ENCODE results near the gene RICTOR. TPM values are rescaled to one million over a fixed set of nuclear protein-coding genes. Genes with fewer than 3 reads are reported as not detected.

Gene RICTOR
- total and polyA plus RNA-seq, 7 donors, result 2.5 to 50.1 (median 32.8) TPM

DNA sequence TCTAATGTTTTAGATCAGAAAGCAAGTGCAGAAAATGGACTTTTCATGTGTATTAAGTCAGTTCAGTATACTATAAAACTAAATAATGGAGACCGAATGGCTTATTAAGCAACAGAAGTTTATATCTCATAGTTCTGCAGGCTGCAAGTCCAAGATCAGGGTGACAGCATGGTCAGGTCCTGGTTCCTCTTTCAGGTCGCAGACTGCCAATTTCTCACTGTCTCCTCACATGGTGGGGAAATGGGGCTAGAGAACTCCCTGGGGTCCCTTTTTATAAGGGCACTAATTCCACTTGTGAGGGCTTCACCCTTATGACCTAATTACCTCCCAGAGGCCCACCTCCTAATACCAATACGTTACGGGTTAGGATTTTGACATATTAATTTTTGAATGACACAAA is 48.7 kb downstream of the RICTOR start:
- intact Hi-C loops (cut with DNase I), result no loop called here

DNA sequence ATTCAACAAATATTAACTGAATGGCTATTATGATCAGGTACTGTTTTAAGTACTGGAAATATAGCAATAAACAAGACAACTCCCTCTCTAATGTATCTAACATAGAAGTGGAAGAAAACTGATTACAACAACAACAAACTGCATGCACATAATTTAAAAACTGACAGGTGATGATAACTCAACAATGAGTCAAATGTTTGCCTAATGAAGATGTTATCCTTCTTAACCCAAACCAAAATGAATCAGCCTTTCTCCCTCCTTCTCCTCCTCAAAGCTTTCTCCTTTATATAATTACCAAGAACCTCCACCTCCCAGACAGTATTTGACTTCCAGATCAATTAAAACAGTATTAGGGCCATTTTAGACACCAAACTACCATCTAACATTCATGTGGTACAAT is 49.3 kb downstream of the RICTOR start:
- no peak overlapping the region for H3K27ac ChIP-seq
- DNase-seq, result no peak
- TF ChIP-seq EP300 (IDR thresholded peaks at IDR 0.05) (no peak), POLR2AphosphoS5 (IDR thresholded peaks at IDR 0.05) (no peak), POLR2A (IDR thresholded peaks at IDR 0.05) (no peak)
- TF ChIP-seq, protein P1, sequence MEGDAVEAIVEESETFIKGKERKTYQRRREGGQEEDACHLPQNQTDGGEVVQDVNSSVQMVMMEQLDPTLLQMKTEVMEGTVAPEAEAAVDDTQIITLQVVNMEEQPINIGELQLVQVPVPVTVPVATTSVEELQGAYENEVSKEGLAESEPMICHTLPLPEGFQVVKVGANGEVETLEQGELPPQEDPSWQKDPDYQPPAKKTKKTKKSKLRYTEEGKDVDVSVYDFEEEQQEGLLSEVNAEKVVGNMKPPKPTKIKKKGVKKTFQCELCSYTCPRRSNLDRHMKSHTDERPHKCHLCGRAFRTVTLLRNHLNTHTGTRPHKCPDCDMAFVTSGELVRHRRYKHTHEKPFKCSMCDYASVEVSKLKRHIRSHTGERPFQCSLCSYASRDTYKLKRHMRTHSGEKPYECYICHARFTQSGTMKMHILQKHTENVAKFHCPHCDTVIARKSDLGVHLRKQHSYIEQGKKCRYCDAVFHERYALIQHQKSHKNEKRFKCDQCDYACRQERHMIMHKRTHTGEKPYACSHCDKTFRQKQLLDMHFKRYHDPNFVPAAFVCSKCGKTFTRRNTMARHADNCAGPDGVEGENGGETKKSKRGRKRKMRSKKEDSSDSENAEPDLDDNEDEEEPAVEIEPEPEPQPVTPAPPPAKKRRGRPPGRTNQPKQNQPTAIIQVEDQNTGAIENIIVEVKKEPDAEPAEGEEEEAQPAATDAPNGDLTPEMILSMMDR (IDR thresholded peaks at IDR 0.05), result no peak

More for the DNA sequence above, 48.7 kb downstream of the RICTOR start:
- Histone ChIP-seq H3K36me3 (no peaks in the 10 kb centered on the region), H3K9me3 (no peaks in the 10 kb centered on the region), H3K27me3 (no peaks in the 10 kb centered on the region), H3K4me1 (peaks cover 0 to 38% (median 13%) of the 10 kb centered on the region in 4 donors), H3K4me3 (no peak overlapping the region), H3K27ac (no peak overlapping the region)
- WGBS, 2 donors, result 92 to 95% methylated on average over 4 of the region's 4 CpGs
- TF ChIP-seq EP300 (IDR thresholded peaks at IDR 0.05) (no peak), POLR2AphosphoS5 (IDR thresholded peaks at IDR 0.05) (no peak), POLR2A (IDR thresholded peaks at IDR 0.05) (no peak)
- TF ChIP-seq, protein P1 (IDR thresholded peaks at IDR 0.05), result no peak
- no peak for DNase-seq

DNA sequence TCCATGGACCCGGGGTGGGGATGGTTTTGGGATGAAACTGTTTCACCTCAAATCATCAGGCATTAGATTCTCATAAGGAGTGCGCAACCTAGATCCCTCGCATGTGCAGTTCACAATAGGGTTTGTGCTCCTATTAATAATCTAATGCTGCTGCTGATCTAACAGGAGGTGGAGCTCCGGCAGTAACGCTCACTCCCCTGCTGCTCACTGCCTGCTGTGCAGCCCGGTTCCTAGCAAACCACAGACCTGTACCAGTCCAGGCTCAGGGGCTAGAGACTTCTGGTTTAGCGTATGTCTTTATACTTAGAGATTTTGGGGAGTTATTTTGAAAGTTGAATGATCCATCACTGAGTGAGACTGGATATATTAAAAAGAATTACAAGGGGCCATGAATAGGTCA is 50.2 kb downstream of the RICTOR start:
- Histone ChIP-seq H3K4me3 (no peak overlapping the region), H3K4me1 (peaks cover 0 to 38% (median 13%) of the 10 kb centered on the region in 4 donors), H3K36me3 (peaks cover 0 to 7% (median 0%) of the 10 kb centered on the region in 4 donors), H3K27ac (no peak overlapping the region), H3K27me3 (no peaks in the 10 kb centered on the region), H3K9me3 (no peaks in the 10 kb centered on the region)
- intact Hi-C loops (cut with DNase I), result no loop called here
- WGBS, 2 donors, result 86 to 94% methylated on average over 7 of the region's 7 CpGs
- no peak for DNase-seq
- TF ChIP-seq POLR2AphosphoS5 (IDR thresholded peaks at IDR 0.05) (no peak), POLR2A (IDR thresholded peaks at IDR 0.05) (no peak), EP300 (IDR thresholded peaks at IDR 0.05) (no peak)
- TF ChIP-seq, protein P1 (IDR thresholded peaks at IDR 0.05), result no peak

More for the DNA sequence above, 49.3 kb downstream of the RICTOR start:
- intact Hi-C loops (cut with DNase I), result no loop called here
- Histone ChIP-seq H3K4me3 (no peak overlapping the region), H3K9me3 (no peaks in the 10 kb centered on the region), H3K4me1 (peaks cover 0 to 38% (median 13%) of the 10 kb centered on the region in 4 donors), H3K36me3 (no peaks in the 10 kb centered on the region), H3K27me3 (no peaks in the 10 kb centered on the region)

DNA sequence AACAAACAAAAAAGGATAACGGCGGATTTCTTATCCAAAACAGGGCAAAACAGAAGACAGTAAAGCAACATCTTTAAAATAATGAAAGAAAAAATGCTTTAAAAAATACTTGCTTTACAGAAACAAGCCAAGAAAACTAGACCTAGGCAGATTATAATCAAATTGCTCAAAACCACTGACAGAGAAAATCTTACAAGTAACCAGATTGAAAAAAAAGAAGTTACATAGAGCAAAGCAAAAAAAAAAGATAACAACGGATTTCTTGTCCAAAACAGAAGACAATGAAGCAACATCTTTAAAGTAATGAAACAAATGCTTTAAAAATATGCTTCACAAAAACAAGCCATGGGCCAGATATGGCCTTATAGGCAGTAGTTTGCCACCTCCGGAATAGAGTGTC is 51.1 kb downstream of the RICTOR start:
- TF ChIP-seq, protein P1 (IDR thresholded peaks at IDR 0.05), result no peak
- TF ChIP-seq POLR2AphosphoS5 (IDR thresholded peaks at IDR 0.05) (no peak), POLR2A (IDR thresholded peaks at IDR 0.05) (no peak), EP300 (IDR thresholded peaks at IDR 0.05) (no peak)
- no peak for DNase-seq
- Histone ChIP-seq H3K27me3 (no peaks in the 10 kb centered on the region), H3K9me3 (no peaks in the 10 kb centered on the region), H3K36me3 (peaks cover 0 to 14% (median 0%) of the 10 kb centered on the region in 4 donors), H3K4me3 (no peak overlapping the region), H3K4me1 (peaks cover 0 to 38% (median 13%) of the 10 kb centered on the region in 4 donors), H3K27ac (no peak overlapping the region)
- WGBS, 2 donors, result 90 to 93% methylated on average over 4 of the region's 4 CpGs
- intact Hi-C loops (cut with DNase I), result no loop called here

DNA sequence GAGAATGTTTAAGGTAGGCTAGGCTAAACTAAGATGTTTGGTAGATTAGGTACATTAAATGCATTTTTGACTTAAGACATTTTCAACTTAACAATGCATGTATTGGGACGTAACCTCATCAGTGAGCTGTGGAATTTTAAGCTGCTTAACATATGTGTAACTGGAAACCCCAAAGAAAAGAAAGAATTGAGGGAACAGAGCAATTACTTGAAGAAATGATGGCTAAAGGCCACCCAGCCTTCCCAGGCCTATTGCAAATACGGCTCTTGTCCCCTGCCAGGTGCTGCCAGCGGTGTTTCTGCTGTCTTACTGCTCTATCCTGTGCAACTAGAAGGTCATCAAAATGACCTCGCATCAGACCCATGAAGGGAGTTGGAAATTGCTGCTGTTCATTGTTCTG is 52.0 kb downstream of the RICTOR start:
- 96 to 97% methylated on average over 4 of the region's 4 CpGs for WGBS, 2 donors
- no peak overlapping the region for H3K4me3 ChIP-seq

More for the DNA sequence above, 52.0 kb downstream of the RICTOR start:
- peaks cover 0 to 14% (median 0%) of the 10 kb centered on the region in 4 donors for H3K36me3 ChIP-seq
- no peak for DNase-seq
- no peaks in the 10 kb centered on the region for H3K27me3 ChIP-seq
- no peaks in the 10 kb centered on the region for H3K9me3 ChIP-seq
- intact Hi-C loops (cut with DNase I), result no loop called here
- no peak overlapping the region for H3K27ac ChIP-seq
- peaks cover 0 to 38% (median 13%) of the 10 kb centered on the region in 4 donors for H3K4me1 ChIP-seq
- TF ChIP-seq EP300 (IDR thresholded peaks at IDR 0.05) (no peak), POLR2A (IDR thresholded peaks at IDR 0.05) (no peak), POLR2AphosphoS5 (IDR thresholded peaks at IDR 0.05) (no peak)
- TF ChIP-seq, protein P1 (IDR thresholded peaks at IDR 0.05), result no peak
